ENCODE measurements around the gene UPK2. TPM values are rescaled to one million over a fixed set of nuclear protein-coding genes. Genes with fewer than 3 reads are reported as not detected.

UPK2 gene
- total and polyA plus RNA-seq, 2 of the 13 experiments (the other 11 are each of a cell fraction or from before 2014, with no cell fraction given), result not detected

- TF ChIP-seq, protein P1, sequence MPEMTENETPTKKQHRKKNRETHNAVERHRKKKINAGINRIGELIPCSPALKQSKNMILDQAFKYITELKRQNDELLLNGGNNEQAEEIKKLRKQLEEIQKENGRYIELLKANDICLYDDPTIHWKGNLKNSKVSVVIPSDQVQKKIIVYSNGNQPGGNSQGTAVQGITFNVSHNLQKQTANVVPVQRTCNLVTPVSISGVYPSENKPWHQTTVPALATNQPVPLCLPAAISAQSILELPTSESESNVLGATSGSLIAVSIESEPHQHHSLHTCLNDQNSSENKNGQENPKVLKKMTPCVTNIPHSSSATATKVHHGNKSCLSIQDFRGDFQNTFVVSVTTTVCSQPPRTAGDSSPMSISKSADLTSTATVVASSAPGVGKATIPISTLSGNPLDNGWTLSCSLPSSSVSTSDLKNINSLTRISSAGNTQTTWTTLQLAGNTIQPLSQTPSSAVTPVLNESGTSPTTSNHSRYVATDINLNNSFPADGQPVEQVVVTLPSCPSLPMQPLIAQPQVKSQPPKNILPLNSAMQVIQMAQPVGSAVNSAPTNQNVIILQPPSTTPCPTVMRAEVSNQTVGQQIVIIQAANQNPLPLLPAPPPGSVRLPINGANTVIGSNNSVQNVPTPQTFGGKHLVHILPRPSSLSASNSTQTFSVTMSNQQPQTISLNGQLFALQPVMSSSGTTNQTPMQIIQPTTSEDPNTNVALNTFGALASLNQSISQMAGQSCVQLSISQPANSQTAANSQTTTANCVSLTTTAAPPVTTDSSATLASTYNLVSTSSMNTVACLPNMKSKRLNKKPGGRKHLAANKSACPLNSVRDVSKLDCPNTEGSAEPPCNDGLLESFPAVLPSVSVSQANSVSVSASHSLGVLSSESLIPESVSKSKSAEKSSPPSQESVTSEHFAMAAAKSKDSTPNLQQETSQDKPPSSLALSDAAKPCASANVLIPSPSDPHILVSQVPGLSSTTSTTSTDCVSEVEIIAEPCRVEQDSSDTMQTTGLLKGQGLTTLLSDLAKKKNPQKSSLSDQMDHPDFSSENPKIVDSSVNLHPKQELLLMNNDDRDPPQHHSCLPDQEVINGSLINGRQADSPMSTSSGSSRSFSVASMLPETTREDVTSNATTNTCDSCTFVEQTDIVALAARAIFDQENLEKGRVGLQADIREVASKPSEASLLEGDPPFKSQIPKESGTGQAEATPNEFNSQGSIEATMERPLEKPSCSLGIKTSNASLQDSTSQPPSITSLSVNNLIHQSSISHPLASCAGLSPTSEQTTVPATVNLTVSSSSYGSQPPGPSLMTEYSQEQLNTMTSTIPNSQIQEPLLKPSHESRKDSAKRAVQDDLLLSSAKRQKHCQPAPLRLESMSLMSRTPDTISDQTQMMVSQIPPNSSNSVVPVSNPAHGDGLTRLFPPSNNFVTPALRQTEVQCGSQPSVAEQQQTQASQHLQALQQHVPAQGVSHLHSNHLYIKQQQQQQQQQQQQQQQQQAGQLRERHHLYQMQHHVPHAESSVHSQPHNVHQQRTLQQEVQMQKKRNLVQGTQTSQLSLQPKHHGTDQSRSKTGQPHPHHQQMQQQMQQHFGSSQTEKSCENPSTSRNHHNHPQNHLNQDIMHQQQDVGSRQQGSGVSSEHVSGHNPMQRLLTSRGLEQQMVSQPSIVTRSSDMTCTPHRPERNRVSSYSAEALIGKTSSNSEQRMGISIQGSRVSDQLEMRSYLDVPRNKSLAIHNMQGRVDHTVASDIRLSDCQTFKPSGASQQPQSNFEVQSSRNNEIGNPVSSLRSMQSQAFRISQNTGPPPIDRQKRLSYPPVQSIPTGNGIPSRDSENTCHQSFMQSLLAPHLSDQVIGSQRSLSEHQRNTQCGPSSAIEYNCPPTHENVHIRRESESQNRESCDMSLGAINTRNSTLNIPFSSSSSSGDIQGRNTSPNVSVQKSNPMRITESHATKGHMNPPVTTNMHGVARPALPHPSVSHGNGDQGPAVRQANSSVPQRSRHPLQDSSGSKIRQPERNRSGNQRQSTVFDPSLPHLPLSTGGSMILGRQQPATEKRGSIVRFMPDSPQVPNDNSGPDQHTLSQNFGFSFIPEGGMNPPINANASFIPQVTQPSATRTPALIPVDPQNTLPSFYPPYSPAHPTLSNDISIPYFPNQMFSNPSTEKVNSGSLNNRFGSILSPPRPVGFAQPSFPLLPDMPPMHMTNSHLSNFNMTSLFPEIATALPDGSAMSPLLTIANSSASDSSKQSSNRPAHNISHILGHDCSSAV (CRISPR knock-in tag; IDR thresholded peaks at IDR 0.05; ENCODE audit: borderline replicate concordance), result no peak
- no peak for TF ChIP-seq ZSCAN22 (CRISPR knock-in tag; IDR thresholded peaks at IDR 0.05)
- no peak for TF ChIP-seq HMG20A (CRISPR knock-in tag; IDR thresholded peaks at IDR 0.05; ENCODE audit: borderline replicate concordance)
- TF ChIP-seq CEBPB (IDR thresholded peaks at IDR 0.05; ENCODE audit: borderline replicate concordance, low read depth, low read length), result peak; percentile 92
- no peak for TF ChIP-seq CAMTA2 (CRISPR knock-in tag; IDR thresholded peaks at IDR 0.05; ENCODE audit: borderline replicate concordance)
- TF ChIP-seq TBX2 (CRISPR knock-in tag; IDR thresholded peaks at IDR 0.05; ENCODE audit: borderline replicate concordance), result no peak
- no peak for TF ChIP-seq SOX6 (IDR thresholded peaks at IDR 0.05)
- TF ChIP-seq SOX6 (CRISPR knock-in tag; IDR thresholded peaks at IDR 0.05), result no peak
- peak; percentile 30 for TF ChIP-seq HNRNPLL (IDR thresholded peaks at IDR 0.05; ENCODE audit: low read depth, low read length, poor library complexity, severe bottlenecking)
- no peak for TF ChIP-seq ZNF318 (CRISPR knock-in tag; IDR thresholded peaks at IDR 0.05)
- TF ChIP-seq HES4 (CRISPR knock-in tag; IDR thresholded peaks at IDR 0.05; ENCODE audit: borderline replicate concordance), result 0 out of 2 replicates have a peak, but pooled peaks have one; percentile 33
- TF ChIP-seq NFIC (IDR thresholded peaks at IDR 0.05; ENCODE audit: low read length), result no peak
Observed at GRCh38 chr11:118917481-118918127, 38.5 kb upstream of the UPK2 start (continued).

All from HepG2 (cell line).